ENCODE data around the gene B3GNT8.

The B3GNT8 gene

DNA sequence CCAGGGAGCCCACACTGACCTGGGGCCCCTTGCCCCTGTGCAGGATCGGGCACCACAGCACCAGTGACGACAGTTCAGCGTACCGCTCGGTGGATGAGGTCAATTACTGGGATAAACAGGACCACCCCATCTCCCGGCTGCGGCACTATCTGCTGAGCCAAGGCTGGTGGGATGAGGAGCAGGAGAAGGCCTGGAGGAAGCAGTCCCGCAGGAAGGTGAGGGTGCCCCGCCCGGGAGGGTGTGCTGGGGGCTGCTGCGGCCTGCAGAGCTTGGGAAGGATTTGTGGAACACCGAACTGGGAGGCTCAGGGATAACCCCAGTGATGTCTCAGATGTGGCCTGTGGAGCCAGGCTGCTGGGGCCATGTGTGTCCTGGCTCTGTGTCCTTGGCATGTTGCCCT is 4.2 kb downstream of the B3GNT8 start:
- DNase-seq (ENCODE audit: low read depth): no peak
- TF ChIP-seq, protein P1, sequence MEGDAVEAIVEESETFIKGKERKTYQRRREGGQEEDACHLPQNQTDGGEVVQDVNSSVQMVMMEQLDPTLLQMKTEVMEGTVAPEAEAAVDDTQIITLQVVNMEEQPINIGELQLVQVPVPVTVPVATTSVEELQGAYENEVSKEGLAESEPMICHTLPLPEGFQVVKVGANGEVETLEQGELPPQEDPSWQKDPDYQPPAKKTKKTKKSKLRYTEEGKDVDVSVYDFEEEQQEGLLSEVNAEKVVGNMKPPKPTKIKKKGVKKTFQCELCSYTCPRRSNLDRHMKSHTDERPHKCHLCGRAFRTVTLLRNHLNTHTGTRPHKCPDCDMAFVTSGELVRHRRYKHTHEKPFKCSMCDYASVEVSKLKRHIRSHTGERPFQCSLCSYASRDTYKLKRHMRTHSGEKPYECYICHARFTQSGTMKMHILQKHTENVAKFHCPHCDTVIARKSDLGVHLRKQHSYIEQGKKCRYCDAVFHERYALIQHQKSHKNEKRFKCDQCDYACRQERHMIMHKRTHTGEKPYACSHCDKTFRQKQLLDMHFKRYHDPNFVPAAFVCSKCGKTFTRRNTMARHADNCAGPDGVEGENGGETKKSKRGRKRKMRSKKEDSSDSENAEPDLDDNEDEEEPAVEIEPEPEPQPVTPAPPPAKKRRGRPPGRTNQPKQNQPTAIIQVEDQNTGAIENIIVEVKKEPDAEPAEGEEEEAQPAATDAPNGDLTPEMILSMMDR (conservative IDR thresholded peaks at IDR 0.05; ENCODE audit: control insufficient read depth, insufficient read depth, low read depth, low read length): no peak
- H3K4me3 ChIP-seq (ENCODE audit: control insufficient read depth, low read depth, low read length): no peak overlapping the region

- DNase-seq (ENCODE audit: low read depth): no peak
- no peak overlapping the region for H3K4me3 ChIP-seq (ENCODE audit: control insufficient read depth, low read depth, low read length)
- TF ChIP-seq, protein P1 (conservative IDR thresholded peaks at IDR 0.05; ENCODE audit: control insufficient read depth, insufficient read depth, low read depth, low read length): no peak
These were observed 4.7 kb downstream of the B3GNT8 start for GRCh38 chr19:41422456-41422855.

DNA sequence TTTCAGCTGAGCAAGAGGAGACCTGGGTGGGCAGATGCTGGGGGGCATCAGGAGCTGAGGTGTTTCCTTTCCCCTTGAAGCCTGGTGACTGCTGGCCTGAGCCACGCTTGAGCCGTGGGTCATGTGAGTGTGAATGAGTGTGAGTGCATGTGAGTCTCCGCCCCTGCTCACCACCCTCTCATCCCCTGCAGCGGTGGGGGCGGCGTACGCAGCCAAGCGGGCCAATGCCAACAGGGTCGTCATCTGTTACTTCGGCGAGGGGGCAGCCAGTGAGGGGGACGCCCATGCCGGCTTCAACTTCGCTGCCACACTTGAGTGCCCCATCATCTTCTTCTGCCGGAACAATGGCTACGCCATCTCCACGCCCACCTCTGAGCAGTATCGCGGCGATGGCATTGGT is 5.2 kb downstream of the B3GNT8 start:
- TF ChIP-seq, protein P1 (conservative IDR thresholded peaks at IDR 0.05; ENCODE audit: control insufficient read depth, insufficient read depth, low read depth, low read length): no peak
- H3K4me3 ChIP-seq (ENCODE audit: control insufficient read depth, low read depth, low read length): no peak overlapping the region
- no peak for DNase-seq (ENCODE audit: low read depth)

DNA sequence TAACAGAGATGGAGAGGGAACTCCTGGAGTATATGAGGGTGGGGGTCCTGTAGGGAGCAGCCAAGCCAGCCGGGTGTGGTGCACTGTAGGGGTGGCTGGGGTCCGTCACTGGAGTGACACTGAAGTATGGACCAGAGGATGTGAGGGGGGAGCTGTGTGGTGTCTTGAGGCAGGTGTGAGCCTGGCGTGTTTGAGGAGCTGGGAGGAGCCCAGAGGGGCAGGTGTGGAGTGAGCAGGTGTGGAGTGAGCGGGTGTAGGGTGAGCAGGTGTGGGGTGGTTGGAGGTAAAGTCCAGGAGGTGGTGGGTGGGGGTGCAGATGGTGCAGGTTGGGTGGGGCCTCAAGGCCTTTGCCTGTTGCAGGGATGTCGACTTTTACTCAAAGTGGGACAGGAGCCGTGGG is 5.9 kb downstream of the B3GNT8 start:
- TF ChIP-seq, protein P1 (conservative IDR thresholded peaks at IDR 0.05; ENCODE audit: control insufficient read depth, insufficient read depth, low read depth, low read length): no peak
- no peak for DNase-seq (ENCODE audit: low read depth)
- H3K4me3 ChIP-seq (ENCODE audit: control insufficient read depth, low read depth, low read length): no peak overlapping the region

DNA sequence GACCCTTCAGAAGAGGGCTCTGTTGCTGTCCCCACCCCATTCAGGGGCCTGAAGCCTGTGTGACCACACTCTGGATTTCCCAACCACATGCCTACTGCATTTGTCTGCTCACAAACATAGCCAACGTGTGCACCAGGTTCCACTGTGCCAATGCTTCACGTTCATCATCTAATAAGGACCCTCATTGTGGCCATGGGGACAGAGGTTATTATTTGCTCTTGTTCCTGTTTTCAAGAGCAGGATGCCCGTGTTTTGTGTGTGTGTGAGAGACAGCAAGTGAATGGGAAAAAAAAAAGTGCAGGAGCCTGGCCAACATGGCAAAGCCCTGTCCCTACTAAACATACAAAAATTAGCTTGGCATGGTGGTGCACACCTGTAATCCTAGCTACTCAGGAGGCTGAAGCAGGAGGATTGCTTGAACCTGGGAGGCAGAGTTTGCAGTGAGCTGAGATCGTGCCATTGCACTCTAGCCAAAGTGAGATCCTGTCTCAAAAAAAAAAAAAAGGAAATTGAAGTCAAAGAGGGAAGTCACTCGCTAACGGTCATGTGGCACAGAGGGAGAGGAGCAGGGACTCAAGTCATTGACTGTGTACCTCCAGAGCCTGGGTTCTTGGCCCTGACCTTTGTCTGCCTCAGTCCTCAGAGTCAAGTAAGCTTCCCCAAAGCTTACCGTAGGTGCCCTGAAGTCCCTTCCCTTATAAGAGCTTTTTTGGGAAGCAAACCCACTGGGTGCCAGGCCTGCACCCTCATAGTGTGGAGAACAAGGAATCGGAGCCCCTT is 6.9 kb downstream of the B3GNT8 start:
- no peak overlapping the region for H3K4me3 ChIP-seq (ENCODE audit: control insufficient read depth, low read depth, low read length)
- DNase-seq (ENCODE audit: low read depth): no peak
- TF ChIP-seq, protein P1 (conservative IDR thresholded peaks at IDR 0.05; ENCODE audit: control insufficient read depth, insufficient read depth, low read depth, low read length): no peak

DNA sequence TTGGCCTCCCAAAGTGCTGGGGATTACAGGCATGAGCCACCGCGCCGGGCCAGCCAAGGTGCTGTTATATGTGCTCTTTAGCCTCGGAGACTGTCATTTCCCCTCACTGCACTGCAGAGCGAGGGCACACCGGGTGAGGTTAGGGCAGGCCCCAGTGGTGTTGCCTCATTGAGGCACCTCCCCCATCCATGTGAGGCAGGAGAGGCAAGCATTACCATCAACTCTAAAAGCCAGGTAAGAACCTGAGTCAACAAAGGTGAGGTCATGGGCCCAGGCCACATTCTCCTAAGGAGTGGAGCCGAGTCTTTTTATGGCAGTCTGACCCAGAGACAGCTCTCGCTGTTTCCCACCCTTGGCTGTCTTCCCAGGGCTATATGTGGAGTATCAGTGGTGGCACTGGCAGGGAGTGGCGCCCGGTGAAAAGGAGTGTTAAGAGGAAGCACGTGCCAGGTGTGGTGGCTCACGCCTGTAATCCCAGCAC is 10.9 kb downstream of the B3GNT8 start:
- H3K4me3 ChIP-seq (ENCODE audit: control insufficient read depth, low read depth, low read length): no peak overlapping the region
- TF ChIP-seq, protein P1 (conservative IDR thresholded peaks at IDR 0.05; ENCODE audit: control insufficient read depth, insufficient read depth, low read depth, low read length): no peak
- DNase-seq (ENCODE audit: low read depth): no peak
